Measurements from ENCODE around the gene EEF1A2. TPM values are rescaled to one million over a fixed set of nuclear protein-coding genes. Genes with fewer than 3 reads are reported as not detected.

The EEF1A2 gene
- total RNA-seq, 2 donors from 2014 or later, result 2.4 TPM; not detected in 1

GRCh38 chr20:63466250-63466825, 32.5 kb downstream of the EEF1A2 start:
- Histone ChIP-seq H3K36me3 (no peaks in the 10 kb centered on the region), H3K27ac (no peak overlapping the region), H3K4me1 (ENCODE audit: control insufficient read depth in 1 of 2, low read depth in 2 of 2) (no peaks in the 10 kb centered on the region), H3K27me3 (replicated peaks; ENCODE audit: insufficient read depth) (no peaks in the 10 kb centered on the region), H3K4me3 (no peak overlapping the region), H3K9me3 (no peaks in the 10 kb centered on the region)
- ATAC-seq (ENCODE audit: insufficient number of reproducible peaks, low FRiP score, low read depth) (no peak), DNase-seq (ENCODE audit: low spot score) (no peak)
- TF ChIP-seq, protein P1, sequence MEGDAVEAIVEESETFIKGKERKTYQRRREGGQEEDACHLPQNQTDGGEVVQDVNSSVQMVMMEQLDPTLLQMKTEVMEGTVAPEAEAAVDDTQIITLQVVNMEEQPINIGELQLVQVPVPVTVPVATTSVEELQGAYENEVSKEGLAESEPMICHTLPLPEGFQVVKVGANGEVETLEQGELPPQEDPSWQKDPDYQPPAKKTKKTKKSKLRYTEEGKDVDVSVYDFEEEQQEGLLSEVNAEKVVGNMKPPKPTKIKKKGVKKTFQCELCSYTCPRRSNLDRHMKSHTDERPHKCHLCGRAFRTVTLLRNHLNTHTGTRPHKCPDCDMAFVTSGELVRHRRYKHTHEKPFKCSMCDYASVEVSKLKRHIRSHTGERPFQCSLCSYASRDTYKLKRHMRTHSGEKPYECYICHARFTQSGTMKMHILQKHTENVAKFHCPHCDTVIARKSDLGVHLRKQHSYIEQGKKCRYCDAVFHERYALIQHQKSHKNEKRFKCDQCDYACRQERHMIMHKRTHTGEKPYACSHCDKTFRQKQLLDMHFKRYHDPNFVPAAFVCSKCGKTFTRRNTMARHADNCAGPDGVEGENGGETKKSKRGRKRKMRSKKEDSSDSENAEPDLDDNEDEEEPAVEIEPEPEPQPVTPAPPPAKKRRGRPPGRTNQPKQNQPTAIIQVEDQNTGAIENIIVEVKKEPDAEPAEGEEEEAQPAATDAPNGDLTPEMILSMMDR (IDR thresholded peaks at IDR 0.05), result no peak

- no peak for ATAC-seq (ENCODE audit: insufficient number of reproducible peaks, low FRiP score, low read depth)
- no peaks in the 10 kb centered on the region for H3K27me3 ChIP-seq (replicated peaks; ENCODE audit: insufficient read depth)
Observed at GRCh38 chr20:63465380-63466249, 33.3 kb downstream of the EEF1A2 start.

GRCh38 chr20:63464289-63464635, 34.6 kb downstream of the EEF1A2 start:
- Histone ChIP-seq H3K9me3 (no peaks in the 10 kb centered on the region), H3K27me3 (replicated peaks; ENCODE audit: insufficient read depth) (no peaks in the 10 kb centered on the region), H3K27ac (no peak overlapping the region), H3K4me1 (ENCODE audit: control insufficient read depth in 1 of 2, low read depth in 2 of 2) (no peaks in the 10 kb centered on the region), H3K36me3 (no peaks in the 10 kb centered on the region), H3K4me3 (no peak overlapping the region)
- DNase-seq (ENCODE audit: low spot score) (no peak), ATAC-seq (ENCODE audit: insufficient number of reproducible peaks, low FRiP score, low read depth) (no peak)
- TF ChIP-seq, protein P1 (IDR thresholded peaks at IDR 0.05), result no peak

More at GRCh38 chr20:63465380-63466249, 33.3 kb downstream of the EEF1A2 start:
- no peak overlapping the region for H3K27ac ChIP-seq
- H3K4me3 ChIP-seq, result no peak overlapping the region
- TF ChIP-seq, protein P1 (IDR thresholded peaks at IDR 0.05), result no peak
- DNase-seq (ENCODE audit: low spot score), result no peak
- no peaks in the 10 kb centered on the region for H3K9me3 ChIP-seq
- no peaks in the 10 kb centered on the region for H3K36me3 ChIP-seq
- H3K4me1 ChIP-seq (ENCODE audit: control insufficient read depth in 1 of 2, low read depth in 2 of 2), result no peaks in the 10 kb centered on the region

DNA sequence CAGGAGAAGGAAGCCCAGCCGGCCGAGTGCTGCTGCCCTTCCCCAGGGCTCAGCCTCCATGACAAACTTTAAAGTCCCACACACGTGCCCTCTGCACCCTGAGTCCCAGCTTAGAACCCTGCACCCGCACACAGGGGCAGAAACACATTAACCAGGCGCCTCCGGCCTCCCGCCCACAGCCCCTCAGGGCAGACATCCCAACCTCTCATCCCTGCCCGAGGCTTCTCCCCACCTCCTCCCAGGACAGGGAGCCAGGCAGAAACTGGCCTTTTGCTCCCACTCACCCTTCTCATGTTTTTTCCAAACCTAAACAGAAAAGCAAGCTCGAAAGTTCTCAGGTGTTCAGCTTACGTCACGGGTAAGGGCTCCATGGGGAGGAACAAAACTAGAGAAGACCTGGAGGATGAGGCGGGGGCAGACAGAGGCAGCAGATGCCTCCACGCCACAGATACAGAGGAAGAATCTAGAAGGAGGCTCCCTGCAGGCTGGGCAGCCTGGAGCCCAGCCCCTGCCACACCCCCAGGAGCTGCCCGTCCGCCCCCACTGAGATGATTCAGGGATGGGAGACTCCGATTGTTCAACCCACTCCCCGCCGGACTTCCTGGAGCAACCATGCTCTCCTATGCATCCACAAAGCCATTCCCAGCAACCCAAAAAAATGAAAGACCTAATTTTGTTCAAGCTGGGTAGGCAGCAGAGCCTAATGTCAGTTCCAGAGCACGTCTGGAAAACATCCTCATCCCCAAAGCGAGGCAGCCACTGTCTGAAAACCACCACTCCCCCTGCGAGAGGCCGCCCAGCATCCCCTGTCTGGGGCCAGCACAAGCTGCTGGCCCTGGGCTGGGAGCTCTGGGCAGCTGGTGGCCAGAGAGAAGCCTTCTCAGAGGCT, 35.2 kb downstream of the EEF1A2 start:
- no peak for DNase-seq (ENCODE audit: low spot score)
- H3K4me1 ChIP-seq (ENCODE audit: control insufficient read depth in 1 of 2, low read depth in 2 of 2), result no peaks in the 10 kb centered on the region
- no peak overlapping the region for H3K27ac ChIP-seq
- ATAC-seq (ENCODE audit: insufficient number of reproducible peaks, low FRiP score, low read depth), result no peak
- H3K36me3 ChIP-seq, result no peaks in the 10 kb centered on the region
- TF ChIP-seq, protein P1 (IDR thresholded peaks at IDR 0.05), result no peak
- no peaks in the 10 kb centered on the region for H3K27me3 ChIP-seq (replicated peaks; ENCODE audit: insufficient read depth)
- no peaks in the 10 kb centered on the region for H3K9me3 ChIP-seq
- no peak overlapping the region for H3K4me3 ChIP-seq

DNA sequence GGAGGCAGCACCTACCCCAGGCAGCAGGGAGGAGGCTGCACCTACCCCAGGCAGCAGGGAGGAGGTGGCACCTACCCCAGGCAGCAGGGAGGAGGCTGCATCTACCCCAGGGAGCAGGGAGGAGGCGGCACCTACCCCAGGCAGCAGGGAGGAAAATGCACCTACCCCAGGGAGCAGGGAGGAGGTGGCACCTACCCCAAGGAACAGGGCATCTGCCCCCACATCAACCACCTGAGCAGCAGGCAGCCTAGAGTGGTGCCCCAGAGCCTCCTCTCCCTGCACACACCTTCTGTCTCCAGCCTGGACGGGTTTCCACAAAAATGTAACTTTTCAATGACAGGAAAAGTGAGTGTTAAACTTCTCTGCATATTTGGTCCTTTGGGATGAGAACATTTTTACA, 36.6 kb downstream of the EEF1A2 start:
- H3K9me3 ChIP-seq, result no peaks in the 10 kb centered on the region
- ATAC-seq (ENCODE audit: insufficient number of reproducible peaks, low FRiP score, low read depth), result no peak
- TF ChIP-seq, protein P1 (IDR thresholded peaks at IDR 0.05), result no peak
- H3K4me3 ChIP-seq, result no peak overlapping the region
- H3K27me3 ChIP-seq (replicated peaks; ENCODE audit: insufficient read depth), result no peaks in the 10 kb centered on the region
- no peaks in the 10 kb centered on the region for H3K4me1 ChIP-seq (ENCODE audit: control insufficient read depth in 1 of 2, low read depth in 2 of 2)
- no peaks in the 10 kb centered on the region for H3K36me3 ChIP-seq
- no peak overlapping the region for H3K27ac ChIP-seq
- no peak for DNase-seq (ENCODE audit: low spot score)

All from thoracic aorta (tissue), 2 donors.